HG03139 (cell line): ENCODE data around the gene STRA8.
A peak's percentile ranks its signal among the peaks of the same experiment; 100 is the strongest.

Experiments used
- ATAC-seq: cut with Tn5 transposase; IDR thresholded peaks from one replicate; pipeline ENCODE4 v1.9.1; 2021; ENCODE audit not compliant: unreplicated experiment

Gene STRA8

GRCh38 chr7:135263321-135263970 lies 29.8 kb downstream of the STRA8 start:
- ATAC-seq = no peak

GRCh38 chr7:135265637-135266036 lies 32.0 kb downstream of the STRA8 start:
- no peak for ATAC-seq

GRCh38 chr7:135269921-135270320 lies 36.3 kb downstream of the STRA8 start:
- no peak for ATAC-seq

GRCh38 chr7:135270577-135271254 lies 37.1 kb downstream of the STRA8 start:
- no peak for ATAC-seq

- ATAC-seq = no peak
Measured at GRCh38 chr7:135271255-135271615, 37.6 kb downstream of the STRA8 start.

- no peak for ATAC-seq
Measured at GRCh38 chr7:135272303-135272702, 38.7 kb downstream of the STRA8 start.

GRCh38 chr7:135273581-135273980 lies 39.9 kb downstream of the STRA8 start:
- ATAC-seq = no peak

GRCh38 chr7:135274495-135275268 lies 41.0 kb downstream of the STRA8 start:
- ATAC-seq = peak; percentile 84

GRCh38 chr7:135275971-135276580 lies 42.4 kb downstream of the STRA8 start:
- ATAC-seq = no peak

GRCh38 chr7:135277161-135277560 lies 43.5 kb downstream of the STRA8 start:
- ATAC-seq = no peak

GRCh38 chr7:135281363-135281949 lies 47.8 kb downstream of the STRA8 start:
- peak; percentile 93 for ATAC-seq

- ATAC-seq = no peak
Measured at GRCh38 chr7:135282561-135283254, 49.1 kb downstream of the STRA8 start.

GRCh38 chr7:135283959-135284638 lies 50.5 kb downstream of the STRA8 start:
- ATAC-seq = no peak

GRCh38 chr7:135285547-135286233 lies 52.1 kb downstream of the STRA8 start:
- ATAC-seq = no peak

GRCh38 chr7:135286876-135287275 lies 53.2 kb downstream of the STRA8 start:
- ATAC-seq = no peak

- ATAC-seq = no peak
Measured at GRCh38 chr7:135290594-135290993, 57.0 kb downstream of the STRA8 start.

- no peak for ATAC-seq
Measured at GRCh38 chr7:135291809-135292253, 58.2 kb downstream of the STRA8 start.

GRCh38 chr7:135299235-135299634 lies 65.6 kb downstream of the STRA8 start:
- no peak for ATAC-seq
